Measurements from ENCODE around the gene SNAI3.

The SNAI3 gene

GRCh38 chr16:88732961-88733294 lies 46.6 kb upstream of the SNAI3 start:
- DNase-seq (ENCODE audit: extremely low read depth, low read depth): no peak
- no peak for TF ChIP-seq CTCF (IDR thresholded peaks at IDR 0.05; ENCODE audit: low read depth, low read length, missing control alignments)
- no peak overlapping the region for H3K4me3 ChIP-seq (replicated peaks; ENCODE audit: low read depth, low read length)

GRCh38 chr16:88732172-88732960 lies 46.1 kb upstream of the SNAI3 start:
- no peak for TF ChIP-seq CTCF (IDR thresholded peaks at IDR 0.05; ENCODE audit: low read depth, low read length, missing control alignments)
- H3K4me3 ChIP-seq (replicated peaks; ENCODE audit: low read depth, low read length): no peak overlapping the region
- no peak for DNase-seq (ENCODE audit: extremely low read depth, low read depth)

GRCh38 chr16:88731699-88732098 lies 45.4 kb upstream of the SNAI3 start:
- DNase-seq (ENCODE audit: extremely low read depth, low read depth): no peak

GRCh38 chr16:88730632-88731607 lies 44.6 kb upstream of the SNAI3 start:
- no peak overlapping the region for H3K4me3 ChIP-seq (replicated peaks; ENCODE audit: low read depth, low read length)
- no peak for TF ChIP-seq CTCF (IDR thresholded peaks at IDR 0.05; ENCODE audit: low read depth, low read length, missing control alignments)
- no peak for DNase-seq (ENCODE audit: extremely low read depth, low read depth)

More at GRCh38 chr16:88731699-88732098, 45.4 kb upstream of the SNAI3 start:
- no peak overlapping the region for H3K4me3 ChIP-seq (replicated peaks; ENCODE audit: low read depth, low read length)
- no peak for TF ChIP-seq CTCF (IDR thresholded peaks at IDR 0.05; ENCODE audit: low read depth, low read length, missing control alignments)

GRCh38 chr16:88727871-88728270 lies 41.6 kb upstream of the SNAI3 start:
- H3K4me3 ChIP-seq (replicated peaks; ENCODE audit: low read depth, low read length): no peak overlapping the region
- no peak for TF ChIP-seq CTCF (IDR thresholded peaks at IDR 0.05; ENCODE audit: low read depth, low read length, missing control alignments)
- no peak for DNase-seq (ENCODE audit: extremely low read depth, low read depth)

GRCh38 chr16:88726981-88727380 lies 40.7 kb upstream of the SNAI3 start:
- no peak for TF ChIP-seq CTCF (IDR thresholded peaks at IDR 0.05; ENCODE audit: low read depth, low read length, missing control alignments)
- DNase-seq (ENCODE audit: extremely low read depth, low read depth): no peak
- no peak overlapping the region for H3K4me3 ChIP-seq (replicated peaks; ENCODE audit: low read depth, low read length)
